ENCODE measurements around the gene CRADD.
"Not testable (repeated sequence)": the region's sequence is repeated elsewhere in the genome, so short reads cannot be mapped to it uniquely, and the experiment has no call there.

CRADD gene

GRCh38 chr12:93757792-93758694 is 80.9 kb downstream of the CRADD start:
- DNase-seq (ENCODE audit: low read depth in 2 of 2), result no peak

- no peak for DNase-seq (ENCODE audit: low read depth in 2 of 2)
Observed at GRCh38 chr12:93758801-93759373, 81.7 kb downstream of the CRADD start.

- no peak for DNase-seq (ENCODE audit: low read depth in 2 of 2)
Observed at GRCh38 chr12:93759512-93760081, 82.4 kb downstream of the CRADD start.

- no peak for DNase-seq (ENCODE audit: low read depth in 2 of 2)
Observed at GRCh38 chr12:93760275-93760875, 83.2 kb downstream of the CRADD start.

GRCh38 chr12:93762059-93762719 is 85.0 kb downstream of the CRADD start:
- no peak for DNase-seq (ENCODE audit: low read depth in 2 of 2)

- DNase-seq (ENCODE audit: low read depth in 2 of 2), result no peak
Observed at GRCh38 chr12:93762912-93763553, 85.9 kb downstream of the CRADD start.

- DNase-seq (ENCODE audit: low read depth in 2 of 2), result no peak
Observed at GRCh38 chr12:93763746-93764147, 86.6 kb downstream of the CRADD start.

- no peak for DNase-seq (ENCODE audit: low read depth in 2 of 2)
Observed at GRCh38 chr12:93766371-93766770, 89.2 kb downstream of the CRADD start.

GRCh38 chr12:93766796-93767523 is 89.8 kb downstream of the CRADD start:
- no peak for DNase-seq (ENCODE audit: low read depth in 2 of 2)

- DNase-seq (ENCODE audit: low read depth in 2 of 2), result no peak
Observed at GRCh38 chr12:93767524-93767863, 90.3 kb downstream of the CRADD start.

- DNase-seq (ENCODE audit: low read depth in 2 of 2), result no peak
Observed at GRCh38 chr12:93772003-93772700, 95.0 kb downstream of the CRADD start.

- peak; percentile 37 to 42 for DNase-seq (ENCODE audit: low read depth in 2 of 2)
Observed at GRCh38 chr12:93773122-93773871, 96.1 kb downstream of the CRADD start.

- no peak for DNase-seq (ENCODE audit: low read depth in 2 of 2)
Observed at GRCh38 chr12:93776581-93777018, 99.4 kb downstream of the CRADD start.

GRCh38 chr12:93777254-93777653 is 100.1 kb downstream of the CRADD start:
- no peak for DNase-seq (ENCODE audit: low read depth in 2 of 2)

- DNase-seq (ENCODE audit: low read depth in 2 of 2), result no peak
Observed at GRCh38 chr12:93778306-93778705, 101.1 kb downstream of the CRADD start.

GRCh38 chr12:93778766-93779165 is 101.6 kb downstream of the CRADD start:
- no peak for DNase-seq (ENCODE audit: low read depth in 2 of 2)

- no peak for DNase-seq (ENCODE audit: low read depth in 2 of 2)
Observed at GRCh38 chr12:93780101-93780641, 103.0 kb downstream of the CRADD start.

- peak in 1 of 2 donors; percentile 22 for DNase-seq (ENCODE audit: low read depth in 2 of 2)
Observed at GRCh38 chr12:93780886-93781285, 103.7 kb downstream of the CRADD start.

- not testable (repeated sequence) for DNase-seq (ENCODE audit: low read depth in 2 of 2)
Observed at GRCh38 chr12:93781961-93782360, 104.8 kb downstream of the CRADD start.

Data from stimulated activated CD4-positive, alpha-beta T cell treated with anti-CD3 and anti-CD28 coated beads, Interleukin-15, amount 100 ng/mL, for 48 hours (primary cell).